Psoas muscle (tissue), 8 donors: ENCODE data around the gene LDHD. TPM values are rescaled to one million over a fixed set of nuclear protein-coding genes. Genes with fewer than 3 reads are reported as not detected.

Experiments used
- ATAC-seq, 4 donors: fragments of 200-7000 bp; cut with Tn5 transposase; one replicate each; pipeline ENCODE4 v1.9.1; 2020; ENCODE audit warnings: moderate library complexity in 3 of 4, mild to moderate bottlenecking in 2 of 4
- DNase-seq, 2 donors: peaks; one replicate each; pipeline ENCODE4 v3.0.0-alpha.2; 2020
- H3K27ac ChIP-seq: fragments of 200-600 bp; one replicate; pipeline ENCODE4 v1.8.0; 2022
- H3K27me3 ChIP-seq, 3 donors: fragments of 200-600 bp in 1 of 3; one replicate each; pipeline versions ENCODE4 v1.6.1 to v1.8.0; 2013 to 2022; ENCODE audit warnings: low read length in 2 of 3, mild to moderate bottlenecking in 2 of 3, moderate library complexity in 1 of 3; ENCODE audit not compliant: insufficient read depth in 3 of 3
- H3K36me3 ChIP-seq, 2 donors: fragments of 200-600 bp in 1 of 2; one replicate each; pipeline versions ENCODE4 v1.6.1 to v1.8.0; 2013 to 2022; ENCODE audit warnings: low read depth in 1 of 2, mild to moderate bottlenecking in 1 of 2, moderate library complexity in 1 of 2; ENCODE audit not compliant: insufficient read depth in 1 of 2
- H3K4me1 ChIP-seq: fragments of 200-600 bp; one replicate; pipeline ENCODE4 v1.8.0; 2022
- H3K4me3 ChIP-seq: fragments of 200-600 bp; one replicate; pipeline ENCODE4 v1.8.0; 2022; ENCODE audit warnings: mild to moderate bottlenecking
- H3K9me3 ChIP-seq: fragments of 200-600 bp; one replicate; pipeline ENCODE4 v1.8.0; 2022
- WGBS, 3 donors: extraction: QIAGEN DNeasy Blood & Tissue Kit; methylation state at CpG; one replicate each; pipeline versions ENCODE4 v1.1.6 to v1.1.7; 2013; 5-methylcytosine and 5-hydroxymethylcytosine counted together
- intact Hi-C, 2 donors: fragments of 100-400 bp; cut with DNase I; formaldehyde crosslinking; loops; one replicate each; pipeline versions ENCODE4 v1.11.0 to v1.14.2; 2022
- polyA plus RNA-seq, 3 donors: library from polyadenylated mRNA; stranded (reverse); fragments of 200-250 nt; gene quantifications; one replicate each; pipeline ENCODE4 v1.2.3, GENCODE V29; 2013
- total RNA-seq, 4 donors: library from RNA; stranded (reverse); fragmentation: NEBNext Ultra II Directional in 2 of 4; extraction: Animal tissue kit (Norgen Biotek cat#: 25700) in 2 of 4; gene quantifications; one replicate each; pipeline versions ENCODE4 v1.2.1 to v1.2.4, GENCODE V29; 2021 to 2023
- TF ChIP-seq, protein P1 (sequence below): fragments of 200-600 bp; IDR thresholded peaks from one replicate; pipeline ENCODE4 v1.8.0; 2022; ENCODE audit warnings: antibody characterized with exemption
- donor health status: healthy with polysubstance abuse.
- donor health status: DM: no; HTN: no; CAD: no; lungs with moderate emphysema.
- donor health status: Bipolar disorder and iron deficiency.
- donor health status: healthy.
- donor health status: DM: yes; HTN: yes; CAD: no.
- donor health status: DM: no; HTN: no; CAD: no.
- donor health status: DM: no; HTN: no; CAD: no.
- donor health status: DM: yes; HTN: yes; CAD: no.

LDHD gene
- total and polyA plus RNA-seq, 7 donors: 20.5 to 66.6 (median 35.7) TPM

DNA sequence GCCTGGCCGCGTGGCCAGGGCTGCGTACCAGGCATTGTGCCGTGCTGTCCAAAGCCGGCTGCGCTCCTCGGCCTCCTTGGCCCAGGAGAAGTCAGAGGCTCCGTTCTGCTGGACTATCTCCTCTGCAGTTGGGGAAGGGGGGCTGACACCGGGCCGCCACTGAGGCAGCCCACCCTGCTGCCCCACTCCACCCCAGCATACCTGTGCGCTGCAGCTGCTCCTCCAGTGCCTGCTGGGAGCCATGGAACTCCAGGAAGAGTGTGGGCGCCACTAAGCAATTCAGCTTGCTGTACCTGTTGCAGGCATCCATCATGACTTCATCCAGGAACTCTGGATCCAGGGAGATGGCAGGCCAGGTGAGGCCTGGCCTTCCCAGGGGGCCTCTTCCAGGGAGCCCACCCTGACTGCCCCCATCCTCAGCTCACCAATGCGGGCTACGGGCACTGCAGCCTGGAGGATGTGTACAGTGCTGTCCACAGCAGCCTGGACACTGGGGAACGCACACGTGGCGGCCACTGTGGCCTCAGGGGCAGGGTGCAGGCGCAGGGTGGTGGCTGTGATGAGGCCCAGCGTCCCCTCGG lies 2.9 kb downstream of the LDHD start:
- Histone ChIP-seq H3K9me3 (no peaks in the 10 kb centered on the region), H3K4me3 (no peak overlapping the region), H3K36me3 (peaks cover 0 to 22% of the 10 kb centered on the region in 2 donors), H3K27ac (no peak overlapping the region), H3K27me3 (no peaks in the 10 kb centered on the region), H3K4me1 (peaks cover 62% of the 10 kb centered on the region)
- no peak for ATAC-seq
- no peak for DNase-seq
- 81 to 91% (median 85%) methylated on average over 20 of the region's 20 CpGs for WGBS, 3 donors
- intact Hi-C loops: no loop called here
- TF ChIP-seq, protein P1, sequence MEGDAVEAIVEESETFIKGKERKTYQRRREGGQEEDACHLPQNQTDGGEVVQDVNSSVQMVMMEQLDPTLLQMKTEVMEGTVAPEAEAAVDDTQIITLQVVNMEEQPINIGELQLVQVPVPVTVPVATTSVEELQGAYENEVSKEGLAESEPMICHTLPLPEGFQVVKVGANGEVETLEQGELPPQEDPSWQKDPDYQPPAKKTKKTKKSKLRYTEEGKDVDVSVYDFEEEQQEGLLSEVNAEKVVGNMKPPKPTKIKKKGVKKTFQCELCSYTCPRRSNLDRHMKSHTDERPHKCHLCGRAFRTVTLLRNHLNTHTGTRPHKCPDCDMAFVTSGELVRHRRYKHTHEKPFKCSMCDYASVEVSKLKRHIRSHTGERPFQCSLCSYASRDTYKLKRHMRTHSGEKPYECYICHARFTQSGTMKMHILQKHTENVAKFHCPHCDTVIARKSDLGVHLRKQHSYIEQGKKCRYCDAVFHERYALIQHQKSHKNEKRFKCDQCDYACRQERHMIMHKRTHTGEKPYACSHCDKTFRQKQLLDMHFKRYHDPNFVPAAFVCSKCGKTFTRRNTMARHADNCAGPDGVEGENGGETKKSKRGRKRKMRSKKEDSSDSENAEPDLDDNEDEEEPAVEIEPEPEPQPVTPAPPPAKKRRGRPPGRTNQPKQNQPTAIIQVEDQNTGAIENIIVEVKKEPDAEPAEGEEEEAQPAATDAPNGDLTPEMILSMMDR: no peak

DNA sequence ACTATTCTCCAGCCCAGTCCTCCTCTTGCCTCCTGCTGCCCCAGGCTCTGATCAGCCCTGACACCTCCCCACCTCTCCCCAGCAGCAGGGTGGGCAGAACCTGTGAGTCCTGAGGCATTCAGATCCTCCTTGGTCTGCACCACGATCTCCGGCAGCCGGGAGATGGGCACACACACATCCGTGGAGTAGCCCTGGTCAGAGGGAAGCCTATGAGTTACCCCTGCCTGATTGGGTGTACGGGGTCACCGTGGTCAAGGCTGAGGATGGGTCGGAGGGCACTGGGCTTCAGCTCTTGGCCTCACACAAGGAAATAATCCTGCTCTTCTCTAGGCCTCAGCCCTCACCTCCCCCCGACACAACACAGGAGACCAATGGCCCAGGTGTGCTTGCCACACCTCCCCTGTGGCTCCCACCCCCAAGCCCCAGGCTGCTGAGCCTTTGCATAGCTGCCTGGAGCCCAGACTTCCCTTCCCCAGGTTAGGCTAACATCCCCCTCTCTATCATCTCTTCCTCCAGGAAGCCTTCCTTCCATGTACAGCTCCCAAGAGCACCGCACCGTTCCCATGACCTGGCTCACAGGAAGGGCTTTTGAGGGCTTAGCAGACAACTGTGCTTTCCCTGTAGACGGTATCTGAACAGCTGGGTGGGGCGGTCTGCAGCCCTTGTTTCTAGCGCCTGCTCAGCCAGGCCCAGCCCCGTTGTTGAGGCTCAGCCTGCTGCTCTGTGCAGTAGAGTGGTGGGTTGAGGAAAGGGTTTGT lies 3.7 kb downstream of the LDHD start:
- intact Hi-C loops: no loop called here
- Histone ChIP-seq H3K27me3 (no peaks in the 10 kb centered on the region), H3K4me3 (no peak overlapping the region), H3K36me3 (peaks cover 0 to 22% of the 10 kb centered on the region in 2 donors), H3K27ac (no peak overlapping the region), H3K4me1 (peaks cover 69% of the 10 kb centered on the region), H3K9me3 (no peaks in the 10 kb centered on the region)
- WGBS, 3 donors: 51 to 56% (median 52%) methylated on average over 13 to 14 of the region's 14 CpGs
- ATAC-seq (no peak), DNase-seq (no peak)
- TF ChIP-seq, protein P1: no peak

DNA sequence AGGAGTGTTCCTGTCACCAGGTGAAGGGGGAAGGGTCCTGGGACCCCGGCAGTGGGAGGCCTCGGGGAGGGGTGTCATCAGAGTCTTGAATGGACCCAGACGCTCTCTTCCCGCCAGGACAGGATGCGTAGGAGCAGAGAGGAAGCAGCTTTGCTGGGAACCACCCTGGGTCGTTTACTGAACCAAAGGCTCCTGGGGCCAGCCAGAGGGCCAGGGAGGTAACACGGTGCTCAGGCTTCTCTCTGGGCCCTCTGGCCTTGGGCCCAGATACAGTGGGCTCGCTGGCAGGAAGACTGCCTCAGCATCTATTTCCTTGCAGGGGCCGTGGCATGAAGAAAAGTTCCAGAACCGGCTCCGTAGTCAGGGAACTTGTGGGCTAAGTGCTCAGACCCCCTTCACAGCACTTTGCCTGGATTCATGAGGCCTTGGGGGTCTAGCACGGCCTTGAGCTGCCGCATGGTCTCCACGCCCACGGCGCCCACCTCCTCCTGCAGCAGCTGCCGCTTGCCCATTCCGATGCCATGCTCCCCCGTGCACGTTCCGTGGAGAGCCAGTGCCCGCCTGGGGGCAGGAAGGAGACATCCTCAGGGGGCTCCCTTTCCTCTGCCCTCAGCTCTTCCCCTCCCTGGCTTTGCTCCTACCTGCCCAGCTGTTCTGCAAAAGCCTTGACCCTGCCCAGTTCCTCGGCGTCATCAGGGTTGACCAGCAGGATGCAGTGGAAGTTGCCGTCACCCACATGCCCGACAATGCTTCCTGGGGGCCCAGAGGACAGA lies 4.4 kb downstream of the LDHD start:
- Histone ChIP-seq H3K36me3 (peaks cover 0 to 22% of the 10 kb centered on the region in 2 donors), H3K27me3 (no peaks in the 10 kb centered on the region), H3K4me1 (peaks cover 76% of the 10 kb centered on the region), H3K9me3 (no peaks in the 10 kb centered on the region), H3K4me3 (no peak overlapping the region), H3K27ac (peak overlapping the region; percentile 95)
- DNase-seq (peak in 1 of 2 donors; percentile 59), ATAC-seq (no peak)
- intact Hi-C loops: loop anchor here (1.0 to 2.0 kb wide), 4 partner anchors 68 to 169 kb away; no protein-coding TSS in a partner anchor
- TF ChIP-seq, protein P1: no peak
- WGBS, 3 donors: 39 to 50% (median 48%) methylated on average over 26 of the region's 26 CpGs

DNA sequence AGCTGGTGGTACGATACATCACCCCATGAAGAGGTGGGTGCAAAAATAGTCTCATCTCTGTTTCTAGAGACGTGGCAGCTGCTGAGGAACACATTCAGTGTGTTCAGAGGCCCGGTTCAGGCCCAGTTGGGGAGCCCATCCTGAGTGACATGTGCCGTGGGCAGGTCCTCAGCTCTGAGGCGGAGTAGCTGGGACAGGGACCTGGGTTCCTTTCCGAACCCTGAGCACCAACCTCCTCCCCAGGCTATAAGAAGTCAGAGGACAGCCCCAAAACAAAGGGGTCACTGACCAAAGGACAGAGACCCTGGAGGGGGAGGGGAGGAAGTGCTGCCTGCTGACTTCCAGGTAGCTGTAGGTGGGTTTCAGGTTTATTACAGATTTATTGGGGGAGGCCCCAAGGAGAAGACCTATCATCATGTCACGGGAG lies 5.1 kb downstream of the LDHD start:
- no peaks in the 10 kb centered on the region for H3K9me3 ChIP-seq
- TF ChIP-seq, protein P1: no peak
- H3K4me3 ChIP-seq: peak overlapping the region; percentile 42
- peaks cover 77% of the 10 kb centered on the region for H3K4me1 ChIP-seq
- DNase-seq: no peak
- H3K36me3 ChIP-seq: peaks cover 0 to 22% of the 10 kb centered on the region in 2 donors
- ATAC-seq: no peak
- WGBS, 3 donors: 16 to 27% (median 20%) methylated on average over 7 of the region's 7 CpGs
- intact Hi-C loops: loop anchor here (1.0 to 2.0 kb wide), 4 partner anchors 67 to 169 kb away; no protein-coding TSS in a partner anchor
- H3K27ac ChIP-seq: peak overlapping the region; percentile 95
- no peaks in the 10 kb centered on the region for H3K27me3 ChIP-seq
